GM18519 (cell line): ENCODE results near the gene ZNF518A.
"Not testable (repeated sequence)": the region's sequence is repeated elsewhere in the genome, so short reads cannot be mapped to it uniquely, and the experiment has no call there.

Experiments used
- ATAC-seq: cut with Tn5 transposase; IDR thresholded peaks from one replicate; pipeline ENCODE4 v1.9.1; 2021; ENCODE audit warnings: mild to moderate bottlenecking, moderate library complexity; ENCODE audit not compliant: unreplicated experiment, low FRiP score

Gene ZNF518A

DNA sequence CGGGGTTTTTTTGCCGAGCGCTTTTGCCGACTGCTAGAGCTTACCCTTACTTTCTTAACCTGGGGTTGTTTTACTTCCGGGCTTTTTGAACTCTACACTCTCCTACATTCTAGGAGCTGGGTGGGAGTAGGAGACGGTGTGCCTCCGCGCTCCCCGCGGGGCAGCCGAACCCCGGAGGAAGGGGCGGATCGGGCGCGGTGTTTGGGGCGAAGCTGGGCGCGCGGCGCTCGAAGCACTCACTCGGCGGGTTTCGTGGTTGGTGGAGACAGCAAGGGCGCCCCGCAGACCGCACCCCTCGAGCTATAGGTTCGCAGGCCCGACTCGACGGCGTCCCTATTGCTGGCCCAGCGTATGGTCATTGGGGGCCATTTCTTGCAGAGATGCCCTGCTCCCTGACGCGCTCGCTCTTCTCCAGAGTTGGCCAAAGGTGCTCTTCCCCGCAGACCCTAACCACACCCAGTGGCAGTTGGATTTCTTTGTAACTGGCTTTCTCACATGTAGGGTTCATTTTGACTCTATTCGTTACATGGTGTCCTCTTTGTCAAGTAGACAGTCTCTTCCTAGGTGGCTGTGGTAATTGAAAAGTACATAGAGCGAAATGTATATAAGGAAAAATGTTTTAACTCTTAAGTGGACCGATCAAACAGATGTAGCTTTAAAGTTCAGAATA is 364 bp downstream of the ZNF518A start:
- peak; percentile 32 for ATAC-seq

DNA sequence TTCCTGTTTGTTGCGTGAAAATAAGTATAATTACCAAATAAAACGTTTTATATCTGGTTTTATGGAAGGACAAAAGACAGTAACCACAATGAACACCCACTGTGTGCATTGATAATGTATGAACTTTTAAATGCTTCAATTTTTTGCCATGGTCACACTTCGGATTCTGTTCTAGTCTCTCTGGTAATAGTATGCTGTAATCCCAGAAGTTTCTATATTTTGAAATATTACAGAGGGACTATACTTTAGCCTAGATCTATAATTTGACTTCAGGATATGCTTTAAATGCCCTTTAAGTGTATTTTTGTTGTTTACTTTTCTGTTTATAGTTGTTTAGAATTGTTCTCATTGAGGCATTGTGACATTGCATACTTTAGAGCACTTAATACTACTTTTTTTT is 1.5 kb downstream of the ZNF518A start:
- no peak for ATAC-seq

DNA sequence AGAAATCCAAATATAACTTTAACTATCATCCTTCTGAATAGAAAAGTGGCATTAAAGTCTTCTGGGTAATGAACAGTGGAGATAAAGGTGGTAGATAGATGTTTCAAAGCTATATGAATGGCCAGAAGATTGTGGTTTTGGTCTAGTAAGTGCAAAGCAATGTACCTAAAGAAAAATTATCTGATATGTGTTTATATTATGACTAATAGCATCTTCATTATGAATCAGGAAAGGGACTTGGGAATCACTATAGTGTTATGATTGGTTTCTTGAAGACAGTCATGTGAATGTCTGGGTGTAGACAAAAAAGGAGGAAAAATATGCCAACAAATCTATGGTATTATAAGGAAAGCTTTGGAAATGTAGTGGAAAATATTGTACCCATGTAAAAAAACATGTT is 3.0 kb downstream of the ZNF518A start:
- no peak for ATAC-seq

DNA sequence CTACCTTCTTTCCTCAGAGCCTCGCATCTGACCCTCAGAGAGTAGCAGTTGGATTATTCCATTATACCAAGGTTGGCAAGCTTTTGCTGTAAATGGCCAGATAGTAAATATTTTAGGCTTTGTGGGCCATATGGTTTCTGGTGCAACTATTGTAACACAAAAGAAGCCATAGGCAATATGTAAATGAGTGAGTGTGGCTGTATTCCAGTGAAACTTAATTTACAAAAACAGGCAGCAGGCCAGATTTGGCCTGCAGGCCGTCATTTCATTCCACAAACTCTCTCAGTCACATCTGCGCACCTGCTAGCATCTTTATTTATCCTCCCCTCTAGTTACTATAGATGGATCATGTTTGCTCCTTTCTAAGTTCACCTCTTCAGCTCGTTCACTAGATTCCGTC is 6.7 kb downstream of the ZNF518A start:
- no peak for ATAC-seq

DNA sequence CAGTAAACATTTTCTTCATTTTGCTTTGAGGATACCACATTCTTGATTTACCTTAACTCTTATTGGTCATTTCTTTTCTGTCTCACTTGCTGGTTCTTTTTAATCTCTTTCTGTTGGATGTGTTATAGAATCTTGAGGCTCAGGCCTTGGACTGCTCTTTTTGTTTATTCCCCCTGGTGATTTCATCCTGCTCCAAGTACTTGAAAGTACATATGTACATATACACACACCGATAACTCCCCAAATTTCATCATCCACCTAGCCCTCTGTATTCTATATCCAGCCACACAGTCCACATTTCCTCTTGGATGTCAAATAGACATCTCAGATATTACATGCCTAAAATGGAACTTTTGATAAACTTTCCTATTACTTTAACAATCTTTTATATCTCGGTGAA is 7.5 kb downstream of the ZNF518A start:
- no peak for ATAC-seq

DNA sequence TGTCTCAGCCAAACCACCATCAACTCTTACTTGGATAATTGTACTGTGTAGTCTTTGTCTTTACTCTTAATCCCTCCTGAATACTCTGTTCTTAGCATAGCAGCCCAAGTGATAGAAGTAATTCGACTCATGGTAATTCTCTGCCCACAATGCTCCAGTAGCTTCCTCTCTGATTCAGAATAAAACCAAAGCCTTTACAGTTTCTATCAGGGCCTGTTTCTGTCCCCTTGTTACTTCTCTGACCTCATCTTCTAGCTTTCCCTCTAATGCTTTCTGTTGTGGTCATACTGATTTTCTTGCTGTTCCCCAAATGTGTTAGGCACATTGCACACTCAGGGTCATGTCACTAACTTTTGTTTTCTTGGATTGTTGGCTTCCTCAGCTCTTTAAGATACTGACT is 8.0 kb downstream of the ZNF518A start:
- ATAC-seq, result peak; percentile 91

DNA sequence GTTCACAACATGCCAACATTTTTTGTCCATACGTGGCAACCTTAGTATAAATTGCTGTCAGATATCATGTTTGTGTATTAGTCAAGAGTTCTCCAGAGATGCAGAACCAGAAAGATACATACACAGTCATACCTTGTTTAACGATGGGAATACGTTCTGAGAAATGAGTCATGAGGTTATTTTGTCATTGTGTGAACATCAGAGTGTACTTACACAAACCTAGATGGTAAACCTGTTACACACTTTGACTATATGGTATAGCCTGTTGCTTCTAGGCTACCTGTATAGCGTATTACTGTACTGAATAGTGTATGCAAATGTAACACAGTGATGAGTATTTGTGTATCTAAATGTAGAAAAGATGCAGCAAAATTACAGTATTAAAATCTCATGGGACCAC is 22.3 kb downstream of the ZNF518A start:
- no peak for ATAC-seq

DNA sequence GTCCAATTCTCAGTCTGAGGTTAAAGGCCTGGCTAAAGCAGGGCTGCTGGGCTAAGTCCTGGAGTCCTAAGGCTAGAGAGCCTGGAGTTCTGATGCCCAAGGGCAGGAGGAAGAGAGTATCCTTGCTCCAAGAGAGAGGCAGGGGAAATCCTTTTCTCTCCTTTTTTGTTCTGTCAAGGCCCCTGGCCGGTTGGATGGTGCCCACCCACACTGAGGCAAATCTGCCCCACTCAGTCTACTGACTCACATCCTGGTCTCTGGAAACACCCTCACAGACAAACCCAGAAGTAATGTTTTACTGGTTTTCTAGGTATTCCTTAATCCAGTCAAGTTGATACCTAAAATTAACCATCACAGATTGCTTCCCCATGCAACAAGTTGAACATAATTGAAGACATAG is 23.0 kb downstream of the ZNF518A start:
- no peak for ATAC-seq

DNA sequence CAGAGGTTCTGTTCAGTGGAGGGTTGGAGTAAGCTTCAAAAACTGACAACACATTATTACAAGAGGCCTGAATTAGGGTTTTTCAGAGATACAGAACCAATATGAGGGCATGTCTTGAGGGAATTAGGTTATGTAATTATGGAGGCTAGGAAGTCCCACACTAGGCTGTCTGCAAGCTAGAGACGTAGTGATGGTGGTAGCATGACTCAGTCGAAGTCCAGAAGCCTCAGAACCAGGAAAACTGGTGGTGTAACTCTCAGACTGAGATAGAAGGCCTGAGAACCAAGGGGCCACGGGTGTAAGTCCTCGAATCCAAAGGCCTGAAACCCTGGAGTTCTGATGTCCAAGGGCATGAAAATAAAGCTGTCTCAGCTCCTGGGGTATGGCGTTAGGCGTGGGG is 35.6 kb downstream of the ZNF518A start:
- no peak for ATAC-seq

DNA sequence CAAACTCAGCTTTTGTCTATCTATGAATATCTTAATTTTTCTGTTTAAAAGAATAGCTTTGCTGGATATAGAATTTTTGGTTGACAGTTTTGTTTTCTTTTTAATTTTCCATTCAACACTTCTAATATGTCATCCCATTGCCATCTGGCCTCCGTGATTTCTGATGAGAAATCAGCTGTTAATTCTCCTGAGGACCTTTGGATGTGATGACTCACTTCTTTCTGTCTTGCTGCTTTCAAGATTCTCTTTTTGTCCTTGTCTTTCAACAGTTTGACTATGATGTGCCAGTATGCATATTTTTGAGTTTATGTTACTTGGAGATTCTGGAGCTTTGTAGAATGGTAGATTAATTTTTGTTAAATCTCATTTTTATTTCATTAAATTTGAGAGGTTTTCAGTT is 38.4 kb downstream of the ZNF518A start:
- ATAC-seq, result no peak

DNA sequence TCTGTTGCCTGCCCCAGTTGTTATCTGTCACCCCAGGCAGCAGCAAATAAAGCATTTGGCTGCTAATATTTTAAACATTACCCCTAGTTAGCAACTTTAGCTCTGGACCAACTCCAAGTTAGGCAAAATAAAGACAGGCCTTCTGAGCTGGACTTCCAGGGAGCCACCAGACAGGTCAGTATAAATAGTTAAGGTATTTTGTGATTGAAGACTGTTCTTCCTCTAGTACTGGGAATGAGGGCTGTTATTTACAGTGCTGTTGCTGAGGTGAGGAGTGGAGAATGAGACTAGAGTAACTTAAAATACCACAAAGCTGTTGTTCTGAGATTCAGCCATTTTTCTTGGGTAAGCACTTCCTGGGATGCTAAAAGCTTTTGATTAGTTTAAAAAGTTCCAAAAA is 40.1 kb downstream of the ZNF518A start:
- ATAC-seq, result no peak

DNA sequence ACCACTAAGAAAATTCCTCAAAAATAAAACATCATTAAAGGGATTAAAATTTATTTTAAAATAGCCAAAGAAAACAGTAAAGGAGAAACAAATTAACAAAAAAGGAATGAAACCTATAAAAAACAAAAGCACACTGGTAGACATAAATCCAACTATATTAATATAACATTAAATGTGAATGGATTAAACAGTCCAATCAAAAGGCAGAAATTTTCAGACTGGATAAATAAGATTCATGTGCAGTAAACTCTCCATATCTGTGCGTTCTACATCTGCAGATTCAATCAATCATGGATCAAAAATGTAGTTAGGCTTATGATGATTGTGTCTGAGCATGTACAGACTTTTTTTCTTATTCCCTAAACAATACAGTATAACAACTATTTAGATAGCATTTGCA is 42.6 kb downstream of the ZNF518A start:
- no peak for ATAC-seq

DNA sequence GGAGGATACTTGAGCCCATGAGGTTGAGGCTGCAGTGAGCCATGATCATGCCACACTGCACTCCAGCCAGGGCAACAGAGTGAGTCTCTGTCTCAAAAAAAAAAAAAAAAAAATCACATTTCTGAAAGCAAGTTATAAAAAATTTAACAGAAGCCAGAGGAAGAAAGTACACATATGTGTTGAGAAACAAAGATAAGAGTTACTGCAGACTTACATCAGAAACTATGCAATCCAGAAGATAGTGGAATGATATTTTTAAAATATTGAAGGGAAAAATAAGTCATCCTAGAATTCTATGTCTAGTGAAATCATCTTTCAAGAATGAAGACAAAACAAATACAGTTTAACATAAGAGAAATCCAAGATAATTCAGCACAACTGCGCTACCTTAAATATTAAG is 46.9 kb downstream of the ZNF518A start:
- ATAC-seq, result no peak

DNA sequence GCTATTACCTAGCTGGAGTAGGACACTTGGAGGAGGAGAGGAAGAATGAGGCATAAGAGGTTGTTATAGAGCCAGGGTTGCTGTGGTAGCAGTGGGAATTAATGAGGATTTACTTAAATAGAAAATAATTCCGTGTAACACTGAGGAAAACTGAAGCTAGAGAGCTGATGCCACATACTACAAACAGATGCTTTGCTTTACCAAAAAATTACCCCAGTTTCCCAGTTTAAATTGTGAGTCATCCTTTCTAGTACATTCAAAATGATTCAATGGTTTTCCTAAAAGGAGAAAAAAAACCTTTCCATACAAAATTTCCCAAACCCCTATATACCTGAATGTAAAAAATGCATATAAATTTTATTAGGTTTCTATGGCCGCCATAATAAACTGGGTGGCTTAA is 58.3 kb downstream of the ZNF518A start:
- no peak for ATAC-seq

DNA sequence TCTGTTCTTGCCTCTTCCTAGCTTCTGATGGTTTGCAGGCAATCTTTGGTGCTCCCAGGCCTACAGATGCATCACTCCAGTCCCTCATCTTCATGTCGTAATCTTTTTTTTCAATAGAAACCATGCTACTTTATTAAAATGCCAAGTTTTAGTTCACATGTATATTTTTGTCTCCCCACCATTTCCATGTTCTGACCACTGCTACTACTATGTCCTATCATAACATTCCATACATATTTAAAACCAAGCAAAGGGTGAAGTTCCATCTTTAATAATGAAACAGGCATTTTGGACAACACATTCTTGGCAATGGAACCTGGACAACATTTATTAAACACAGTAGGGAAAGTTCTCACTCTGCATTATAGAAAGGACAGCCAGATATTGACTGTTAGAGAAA is 58.8 kb downstream of the ZNF518A start:
- no peak for ATAC-seq

DNA sequence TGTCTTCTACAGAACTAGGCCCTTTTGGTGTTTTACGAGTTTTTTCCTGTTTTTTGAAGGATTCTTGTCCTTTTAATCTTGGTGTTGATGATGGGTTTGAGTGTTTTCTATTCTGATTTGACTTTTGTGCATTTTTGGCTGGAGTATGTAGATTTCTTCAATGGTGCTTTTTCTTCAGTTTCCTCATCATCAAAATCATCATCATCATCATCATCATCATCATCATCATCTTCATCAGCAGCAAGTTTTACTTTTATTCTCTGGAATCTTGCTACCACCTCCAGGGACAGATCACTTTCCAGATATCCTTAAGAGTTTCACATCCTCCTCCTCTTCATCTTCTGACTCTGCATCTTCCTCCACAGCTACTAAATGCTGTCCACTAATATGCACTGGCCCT is 59.4 kb downstream of the ZNF518A start:
- not testable (repeated sequence) for ATAC-seq

DNA sequence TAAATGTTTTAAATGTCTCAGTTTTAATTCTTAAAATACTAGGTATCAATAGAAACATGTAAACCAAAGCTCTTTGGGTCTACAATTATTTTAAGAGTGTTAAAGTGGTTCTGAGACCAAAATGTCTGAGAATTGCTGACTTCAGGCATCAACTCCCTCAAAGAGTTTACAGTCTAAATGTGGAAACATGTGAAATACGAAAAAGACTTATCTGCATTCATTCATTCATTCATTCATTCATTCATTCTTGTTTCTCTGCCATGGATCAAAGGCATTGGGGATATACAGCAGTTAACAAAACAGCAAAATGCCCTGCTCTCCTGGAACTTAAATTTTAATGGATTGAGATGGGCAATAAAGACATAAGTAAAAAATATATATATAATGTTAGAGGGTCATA is 71.4 kb downstream of the ZNF518A start:
- no peak for ATAC-seq

DNA sequence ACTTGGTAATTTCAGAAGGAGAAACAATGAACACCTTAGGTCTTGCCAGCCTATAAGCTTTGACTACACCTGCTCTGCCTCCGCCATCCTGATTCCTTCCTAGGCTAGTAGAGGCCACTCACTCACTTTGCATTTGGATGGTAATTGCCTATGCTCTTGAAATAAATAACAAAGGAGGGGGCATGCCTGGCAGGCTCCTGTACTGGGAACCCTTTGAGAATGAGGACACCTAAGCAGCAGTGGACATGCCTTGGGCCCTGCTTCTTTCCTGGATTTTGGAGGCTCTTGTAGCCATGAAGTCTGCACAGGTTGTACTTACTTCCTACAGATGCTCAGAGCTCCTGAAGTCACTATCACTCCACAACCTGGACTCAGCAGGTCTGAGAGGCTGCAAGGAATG is 75.5 kb downstream of the ZNF518A start:
- ATAC-seq, result no peak

DNA sequence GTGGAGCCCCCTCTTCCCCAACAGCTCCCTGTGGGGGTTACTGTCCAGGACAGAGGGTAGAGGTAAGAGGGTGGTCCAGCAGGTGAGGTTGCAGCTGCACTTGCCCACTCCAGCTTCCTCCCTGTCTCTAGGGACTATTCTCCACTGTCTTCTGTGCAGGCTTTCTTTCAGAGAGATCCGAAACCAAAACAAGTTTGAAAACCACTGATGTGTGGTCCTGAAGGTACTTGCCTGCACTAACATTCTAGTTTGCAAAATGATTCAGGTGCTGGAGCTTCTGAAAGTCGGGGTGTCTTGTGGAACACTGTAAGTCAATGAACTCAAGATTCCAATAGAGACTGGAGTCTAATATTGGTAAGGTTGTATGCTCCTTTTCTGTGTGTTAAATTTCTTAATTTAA is 78.2 kb downstream of the ZNF518A start:
- ATAC-seq, result no peak

DNA sequence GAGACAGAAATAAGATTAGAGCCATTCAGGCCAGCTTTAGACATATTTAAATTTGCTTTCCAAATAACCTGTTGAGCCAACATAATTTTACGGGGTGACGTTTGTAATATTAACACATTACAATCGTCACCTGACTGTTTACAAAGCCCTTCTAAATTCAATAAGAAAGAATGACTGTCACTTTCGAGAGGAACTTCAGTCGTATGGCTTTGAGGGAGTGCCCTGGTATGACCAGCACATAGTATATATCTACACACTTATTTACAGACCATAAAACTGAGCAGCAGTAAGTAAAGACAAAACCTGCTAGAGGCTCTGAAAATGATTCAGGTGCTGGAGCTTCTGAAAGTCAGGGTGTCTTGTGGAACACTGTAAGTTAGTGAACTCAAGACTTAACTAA is 78.8 kb downstream of the ZNF518A start:
- ATAC-seq, result no peak

DNA sequence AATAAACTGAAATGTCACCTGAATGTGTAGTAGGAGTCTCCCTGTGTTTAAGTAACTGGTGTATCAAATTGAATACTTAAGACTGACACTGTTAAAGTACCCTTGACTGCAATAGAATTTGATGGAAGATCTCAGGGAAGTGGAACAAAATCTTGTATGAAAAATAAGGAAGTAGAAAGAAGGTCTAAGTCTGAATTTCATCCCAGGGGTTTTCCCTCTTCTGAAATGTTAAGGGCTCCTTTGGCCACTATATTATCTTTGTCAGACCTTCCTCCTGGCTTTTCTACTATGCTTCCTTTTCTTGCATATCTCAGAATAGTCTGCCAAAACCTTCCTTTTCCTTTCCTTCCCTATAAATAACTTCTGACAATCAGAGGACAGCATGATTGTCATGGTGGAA is 81.7 kb downstream of the ZNF518A start:
- ATAC-seq, result no peak

DNA sequence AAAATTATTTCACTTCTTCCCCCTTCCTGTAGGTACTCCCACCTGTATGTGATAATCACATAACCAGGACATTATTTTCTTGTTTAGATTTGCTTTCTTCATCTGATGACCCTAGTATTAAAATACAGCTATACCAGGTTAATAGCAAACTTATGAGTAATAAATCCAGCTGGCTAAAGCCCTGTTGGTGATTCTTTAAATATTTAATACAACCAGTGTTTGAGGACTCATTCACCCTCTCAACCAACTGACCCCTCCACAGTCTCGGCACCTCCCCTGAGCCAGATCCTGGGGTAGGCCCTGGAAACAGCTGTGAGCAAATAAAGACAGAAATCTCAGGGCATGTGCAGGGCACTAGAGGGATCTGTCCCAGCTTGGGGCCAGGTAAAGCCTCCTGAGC is 82.8 kb downstream of the ZNF518A start:
- no peak for ATAC-seq
